ENCODE data around the gene OR2A42.
"Not testable (repeated sequence)": the region's sequence is repeated elsewhere in the genome, so short reads cannot be mapped to it uniquely, and the experiment has no call there.

OR2A42 gene, protein sequence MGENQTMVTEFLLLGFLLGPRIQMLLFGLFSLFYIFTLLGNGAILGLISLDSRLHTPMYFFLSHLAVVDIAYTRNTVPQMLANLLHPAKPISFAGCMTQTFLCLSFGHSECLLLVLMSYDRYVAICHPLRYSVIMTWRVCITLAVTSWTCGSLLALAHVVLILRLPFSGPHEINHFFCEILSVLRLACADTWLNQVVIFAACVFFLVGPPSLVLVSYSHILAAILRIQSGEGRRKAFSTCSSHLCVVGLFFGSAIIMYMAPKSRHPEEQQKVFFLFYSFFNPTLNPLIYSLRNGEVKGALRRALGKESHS

DNA sequence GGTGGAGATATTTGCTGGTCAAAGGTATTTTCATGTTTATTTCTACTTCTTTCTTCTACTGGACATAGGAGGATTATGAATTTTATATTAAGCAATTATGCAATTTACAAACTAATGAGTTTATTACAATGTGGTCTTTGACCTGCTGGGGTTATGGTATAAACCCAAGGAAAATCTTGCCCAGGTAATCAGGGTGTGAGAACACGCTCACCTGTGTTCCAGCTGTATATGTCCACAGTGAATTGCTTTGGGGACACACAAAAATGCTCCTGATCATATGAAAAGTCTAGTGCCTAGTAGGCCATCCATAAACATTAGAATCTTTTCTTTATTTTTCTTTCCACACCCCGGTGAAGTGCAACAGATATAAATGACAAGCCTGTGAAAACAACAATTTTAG is at the start of gene OR2A42:
Gene OR2A42, minus strand, starts transcription at position 241 of the 400 bp plus-strand sequence. CDS start 6,762 bp downstream, outside the sequence.
- not testable (repeated sequence) for FAIRE-seq

DNA sequence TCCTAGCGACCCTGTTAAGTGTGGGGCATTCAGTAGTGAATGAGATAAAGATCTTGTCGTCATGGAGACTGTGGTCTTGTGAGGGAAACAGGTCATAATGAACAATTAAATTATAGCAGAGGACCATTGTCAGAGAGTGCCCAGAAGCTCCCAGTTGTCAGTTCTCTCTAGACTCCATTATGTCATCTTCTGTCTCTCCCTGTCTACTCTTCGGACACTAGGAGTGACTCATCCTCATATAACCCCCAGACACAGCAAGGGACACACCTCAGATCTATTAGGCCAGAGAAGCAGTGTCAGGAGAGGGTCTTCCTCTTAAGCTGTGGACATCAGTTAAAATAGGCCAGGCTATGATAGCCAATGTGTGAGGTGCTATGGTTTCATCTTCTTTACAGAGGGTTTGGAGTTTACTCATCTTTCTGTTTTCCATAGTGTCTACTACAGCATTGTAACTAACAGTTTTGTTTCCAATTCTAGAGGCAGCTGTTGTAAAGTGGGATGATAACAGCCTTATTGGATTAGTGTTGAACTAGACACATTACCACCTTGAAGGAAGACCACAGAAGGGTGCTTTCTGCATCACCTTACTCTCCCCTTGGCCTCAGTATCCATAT is 47.9 kb upstream of the OR2A42 start:
- FAIRE-seq = not testable (repeated sequence)

DNA sequence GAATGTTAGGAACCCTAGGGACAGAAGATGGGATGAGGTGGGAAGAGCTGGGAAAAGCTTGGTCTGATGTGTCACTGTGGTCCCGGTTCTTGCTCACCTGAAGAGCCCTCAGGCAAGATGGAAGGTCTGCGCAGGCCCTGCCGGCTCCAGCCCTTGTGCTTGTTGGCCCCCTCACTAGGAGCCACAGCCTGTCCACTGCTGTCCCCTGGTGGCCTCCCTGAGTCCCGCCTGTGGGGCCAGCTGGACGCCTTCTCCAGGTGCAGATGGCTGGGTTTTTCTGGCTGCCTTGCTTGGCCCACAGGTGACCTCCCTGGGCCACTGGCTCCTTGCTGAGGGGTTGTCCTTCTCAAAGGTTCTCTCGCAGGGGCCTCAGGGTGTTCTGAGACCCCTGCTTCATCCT is 44.3 kb upstream of the OR2A42 start:
- not testable (repeated sequence) for FAIRE-seq

GRCh38 chr7:144282490-144282889 is 43.1 kb upstream of the OR2A42 start:
- FAIRE-seq = not testable (repeated sequence)

- FAIRE-seq = not testable (repeated sequence)
Observed at GRCh38 chr7:144281981-144282380, 42.6 kb upstream of the OR2A42 start.

GRCh38 chr7:144280010-144280409 is 40.6 kb upstream of the OR2A42 start:
- FAIRE-seq = not testable (repeated sequence)

- FAIRE-seq = not testable (repeated sequence)
Observed at GRCh38 chr7:144275281-144275680, 35.9 kb upstream of the OR2A42 start.

DNA sequence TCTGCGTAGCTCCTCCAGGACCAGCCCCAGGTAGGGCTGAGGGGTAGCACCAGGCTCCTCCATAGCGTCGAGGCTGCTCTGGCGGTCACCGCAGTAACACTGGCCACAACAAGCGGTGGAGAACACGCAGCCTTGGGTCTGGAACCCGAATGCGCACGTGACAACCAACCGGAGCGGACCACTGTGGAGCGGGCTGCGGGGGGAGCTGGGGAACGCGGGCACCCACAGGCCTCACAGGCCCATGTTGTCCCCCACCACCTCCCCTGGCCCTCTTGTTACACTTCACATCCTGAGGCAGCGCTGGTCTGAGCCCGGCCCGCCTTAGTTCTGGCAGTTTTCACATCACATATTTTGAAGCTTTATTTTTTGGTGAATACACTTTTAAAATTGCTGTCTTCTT is 29.8 kb upstream of the OR2A42 start, which contains the start of gene CTAGE8:
Gene CTAGE8, minus strand, starts transcription at position 101 of the 400 bp plus-strand sequence. Its CDS starts 38 bp downstream, at position 63.
- FAIRE-seq = not testable (repeated sequence)

DNA sequence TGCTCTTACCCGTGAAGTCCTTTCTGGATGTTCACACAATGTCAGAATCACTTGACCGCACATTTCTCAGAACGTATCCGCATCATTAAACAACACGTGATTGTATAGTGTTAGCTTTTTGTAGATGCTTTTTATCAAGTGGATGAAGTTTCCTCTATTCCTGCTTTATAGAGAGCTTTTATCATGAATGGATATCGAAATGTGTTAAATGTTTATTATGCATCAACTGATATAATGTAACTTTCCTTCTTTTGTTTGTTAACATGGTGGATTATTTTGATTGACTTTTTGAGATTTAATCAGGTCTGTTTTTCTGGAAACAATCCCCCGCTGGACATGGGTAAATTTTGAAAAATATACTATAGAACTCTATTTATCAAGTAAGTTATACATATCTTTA is 25.3 kb upstream of the OR2A42 start, which contains the start of gene OR2A7:
Gene OR2A7, minus strand, starts transcription at position 101 of the 400 bp plus-strand sequence. CDS start 5,164 bp downstream, outside the sequence.
- FAIRE-seq = not testable (repeated sequence)

DNA sequence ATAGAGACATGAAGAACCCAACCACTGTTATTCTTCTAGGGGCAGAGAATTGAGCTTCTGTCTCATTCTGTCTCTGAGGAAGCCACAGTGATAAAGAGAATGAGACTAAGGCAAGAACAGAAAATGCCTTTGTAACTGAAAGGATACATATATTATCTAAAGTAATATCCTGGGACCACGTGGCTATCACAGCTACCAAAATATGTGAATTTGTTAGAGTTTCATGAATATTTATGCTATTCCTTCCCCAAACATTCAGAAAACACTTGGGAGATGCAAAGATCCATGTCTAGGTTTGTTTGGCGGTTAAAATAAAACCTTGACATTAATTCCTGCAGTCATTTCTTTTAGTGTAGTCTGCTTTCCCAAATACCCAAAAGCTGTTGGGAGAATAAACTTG is 22.7 kb upstream of the OR2A42 start:
- not testable (repeated sequence) for FAIRE-seq

- FAIRE-seq = not testable (repeated sequence)
Observed at GRCh38 chr7:144259067-144259466, 19.7 kb upstream of the OR2A42 start.

DNA sequence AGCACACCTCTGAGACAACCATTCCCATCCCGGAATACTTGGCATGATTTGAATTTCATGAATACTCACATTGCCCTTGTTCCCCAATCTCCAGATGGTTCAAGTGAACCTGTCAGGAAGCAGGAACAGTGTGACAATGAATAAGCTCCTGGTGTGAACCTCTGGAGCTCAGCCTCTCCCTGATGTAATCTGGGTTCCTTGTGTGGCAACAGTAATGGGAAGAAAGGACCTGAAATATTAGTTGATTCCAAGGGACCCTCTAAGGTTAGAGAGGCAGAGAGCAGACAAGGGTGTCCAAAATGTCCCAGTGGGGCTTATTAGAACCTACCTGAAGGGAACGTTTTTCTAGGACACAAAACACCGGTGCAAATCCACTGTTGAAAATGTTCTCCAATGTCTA is 16.7 kb upstream of the OR2A42 start:
- no peak for FAIRE-seq

- no peak for FAIRE-seq
Observed at GRCh38 chr7:144255471-144255897, 16.1 kb upstream of the OR2A42 start.

GRCh38 chr7:144252307-144252706 is 12.9 kb upstream of the OR2A42 start:
- FAIRE-seq = not testable (repeated sequence)

DNA sequence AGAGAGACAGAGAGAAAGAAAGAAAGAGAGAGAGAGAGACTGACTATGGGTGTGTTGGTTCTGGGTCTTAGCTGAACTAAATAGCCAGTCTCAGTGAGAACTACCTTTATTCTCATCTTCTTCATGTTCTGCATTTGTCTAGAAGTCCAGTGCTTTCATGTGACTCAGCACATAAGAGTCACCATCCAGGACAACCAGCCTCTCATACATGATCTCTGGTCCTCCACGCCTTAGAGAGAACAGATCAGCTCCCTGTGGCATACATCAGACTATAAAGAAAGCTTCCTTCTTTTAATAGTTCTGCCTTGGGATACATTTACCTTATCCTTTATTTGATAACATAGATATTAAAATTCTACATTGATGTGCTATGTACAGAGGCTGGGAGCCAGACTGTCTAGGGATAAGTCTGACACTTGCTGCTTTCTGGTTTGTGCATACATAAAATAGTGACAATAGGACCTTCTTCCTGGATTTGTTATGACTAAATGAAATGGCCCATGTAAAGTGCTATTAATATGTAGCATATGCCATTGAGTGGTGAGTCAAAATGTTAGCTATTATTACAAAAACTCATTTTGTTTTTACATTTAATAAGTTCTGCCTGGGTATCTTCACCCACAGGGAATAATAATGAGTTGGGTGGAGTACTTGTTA is 8.4 kb upstream of the OR2A42 start:
- not testable (repeated sequence) for FAIRE-seq

- FAIRE-seq = not testable (repeated sequence)
Observed at GRCh38 chr7:144246967-144247366, 7.6 kb upstream of the OR2A42 start.

DNA sequence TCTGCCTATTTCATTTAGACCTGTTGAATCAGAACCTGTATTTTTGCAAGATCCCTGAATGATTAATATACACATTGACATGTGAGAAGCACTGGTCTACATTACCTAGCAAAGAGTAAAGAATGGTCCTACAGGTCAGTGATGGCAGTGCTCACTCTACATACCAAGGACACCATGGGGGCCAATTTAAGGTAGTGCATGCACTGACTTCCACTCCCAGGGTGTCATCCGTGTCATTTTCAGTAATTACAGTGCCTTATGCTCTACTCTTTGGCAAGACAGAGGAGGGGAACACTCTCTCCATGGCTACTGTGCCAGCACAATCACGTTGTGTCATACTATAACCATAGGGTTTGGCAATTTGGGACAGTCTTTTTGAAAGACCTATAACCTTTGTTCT is 6.0 kb upstream of the OR2A42 start:
- not testable (repeated sequence) for FAIRE-seq

DNA sequence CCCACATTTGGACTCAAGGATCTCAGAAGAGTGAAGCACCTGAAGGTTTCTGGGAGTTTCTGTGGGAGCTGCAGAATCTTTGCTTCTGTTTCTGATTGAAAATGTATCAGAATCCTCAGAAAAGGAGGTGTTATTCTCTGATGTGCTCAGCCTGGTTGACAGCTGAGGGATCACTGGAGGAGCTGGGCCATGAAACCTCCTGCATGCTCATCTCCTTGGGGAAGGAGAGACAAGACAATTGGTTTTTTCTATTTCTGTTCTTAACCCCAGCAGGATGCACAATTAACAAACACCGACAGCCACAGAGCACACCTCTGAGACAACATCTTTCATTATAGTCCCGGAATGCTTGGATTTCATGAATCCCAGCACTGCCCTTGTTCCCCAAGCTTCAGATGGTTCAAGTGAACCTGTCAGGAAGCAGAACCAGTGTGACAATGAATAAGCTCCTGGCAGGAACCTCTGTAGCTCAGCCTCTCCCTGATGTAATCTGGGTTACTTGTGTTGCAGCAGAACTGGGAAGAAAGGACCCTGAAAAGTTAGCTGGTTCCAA is 799 bp downstream of the OR2A42 start:
- FAIRE-seq = not testable (repeated sequence)

DNA sequence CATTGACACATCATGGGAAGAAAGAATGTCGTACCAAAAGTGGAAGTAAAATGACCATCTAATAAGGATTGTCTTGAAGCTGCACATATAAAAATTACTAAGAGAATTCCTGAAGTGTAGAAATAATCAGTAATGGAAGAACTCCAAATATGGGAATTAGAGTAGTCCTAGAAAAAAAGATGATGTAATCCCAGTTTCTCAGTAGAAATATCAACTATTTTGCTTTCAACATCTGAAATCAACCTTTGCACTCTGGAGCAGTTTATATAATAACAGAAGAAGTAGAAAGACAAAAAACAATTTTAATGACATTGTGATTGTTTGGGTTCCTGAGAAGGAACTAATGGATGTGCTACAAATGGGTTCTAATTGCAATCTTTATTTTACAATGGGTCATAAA is 6.4 kb downstream of the OR2A42 start:
- not testable (repeated sequence) for FAIRE-seq

- not testable (repeated sequence) for FAIRE-seq
Observed at GRCh38 chr7:144231027-144231426, 8.4 kb downstream of the OR2A42 start.

DNA sequence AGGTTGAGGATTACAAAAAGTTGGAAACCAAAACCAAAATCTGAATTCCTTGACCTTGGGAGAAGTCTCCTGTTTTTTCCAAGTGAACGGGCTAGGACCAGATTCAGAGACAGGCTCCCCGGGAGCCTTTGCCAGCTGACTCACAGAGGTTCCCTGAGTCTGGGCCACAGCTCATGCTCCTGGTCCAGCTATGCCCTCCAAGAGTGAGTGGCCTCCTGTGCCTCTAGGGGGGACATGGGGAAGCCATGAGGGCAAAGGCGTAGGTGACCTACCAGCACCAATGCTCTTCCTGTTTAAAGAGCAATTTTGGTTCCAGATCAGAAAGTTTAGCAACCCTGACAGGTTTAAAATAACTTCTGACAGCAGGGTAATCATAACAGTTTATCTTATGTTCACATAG is 10.6 kb downstream of the OR2A42 start:
- FAIRE-seq = not testable (repeated sequence)

GRCh38 chr7:144226866-144227265 is 12.5 kb downstream of the OR2A42 start:
- FAIRE-seq = not testable (repeated sequence)

- FAIRE-seq = not testable (repeated sequence)
Observed at GRCh38 chr7:144223675-144224074, 15.7 kb downstream of the OR2A42 start.

Data from endometrium (tissue), 2 donors.